GM21786 (cell line): ENCODE data around the gene TNXB.
"Not testable (repeated sequence)": the region's sequence is repeated elsewhere in the genome, so short reads cannot be mapped to it uniquely, and the experiment has no call there.

Experiments used
- ATAC-seq: cut with Tn5 transposase; IDR thresholded peaks from one replicate; pipeline ENCODE4 v1.9.1; 2021; ENCODE audit not compliant: unreplicated experiment

Gene TNXB

GRCh38 chr6:32067521-32067920 lies 41.6 kb downstream of the TNXB start:
- not testable (repeated sequence) for ATAC-seq

DNA sequence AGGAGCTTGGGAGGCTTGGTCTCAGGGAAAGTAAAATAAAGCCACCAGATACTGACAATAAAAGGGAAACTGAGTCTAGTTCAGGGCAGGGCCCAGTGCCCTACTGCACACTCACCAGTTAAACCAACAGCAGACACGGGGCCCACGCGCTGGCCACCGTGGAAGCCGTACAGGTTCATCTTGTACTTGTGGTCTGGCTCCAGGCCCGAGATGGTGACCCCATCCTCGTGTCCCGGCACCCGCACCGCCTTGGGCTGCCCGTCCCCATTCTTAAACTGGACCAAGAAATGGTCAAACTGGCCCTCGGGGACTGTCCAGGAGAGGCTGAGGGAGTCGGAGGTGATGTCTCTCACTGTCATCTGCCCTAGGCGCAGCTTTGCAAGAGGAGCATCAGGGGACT lies 44.4 kb downstream of the TNXB start:
- no peak for ATAC-seq

GRCh38 chr6:32060966-32061655 lies 48.0 kb downstream of the TNXB start:
- no peak for ATAC-seq

DNA sequence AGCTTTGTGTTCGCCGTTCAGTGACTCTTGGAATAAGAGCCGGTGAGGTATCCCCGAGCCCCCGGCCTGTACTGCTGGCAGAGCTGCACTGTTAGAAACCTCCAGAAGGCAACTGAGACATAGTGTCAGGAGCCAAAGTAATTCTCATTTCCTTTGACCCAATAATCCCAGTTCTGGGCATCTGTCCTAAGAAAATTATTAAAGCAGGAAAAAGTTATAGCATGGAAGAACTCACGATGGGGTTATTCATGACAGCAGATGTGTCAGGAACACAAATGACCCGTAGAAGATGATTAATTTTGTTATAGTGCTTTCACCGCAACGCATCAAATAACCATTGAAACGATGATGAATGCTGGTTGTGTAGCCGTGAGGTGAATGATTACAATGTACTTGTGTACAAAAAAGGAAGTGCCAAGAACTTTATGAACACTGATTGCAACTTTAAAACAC lies 50.6 kb downstream of the TNXB start:
- ATAC-seq: no peak

DNA sequence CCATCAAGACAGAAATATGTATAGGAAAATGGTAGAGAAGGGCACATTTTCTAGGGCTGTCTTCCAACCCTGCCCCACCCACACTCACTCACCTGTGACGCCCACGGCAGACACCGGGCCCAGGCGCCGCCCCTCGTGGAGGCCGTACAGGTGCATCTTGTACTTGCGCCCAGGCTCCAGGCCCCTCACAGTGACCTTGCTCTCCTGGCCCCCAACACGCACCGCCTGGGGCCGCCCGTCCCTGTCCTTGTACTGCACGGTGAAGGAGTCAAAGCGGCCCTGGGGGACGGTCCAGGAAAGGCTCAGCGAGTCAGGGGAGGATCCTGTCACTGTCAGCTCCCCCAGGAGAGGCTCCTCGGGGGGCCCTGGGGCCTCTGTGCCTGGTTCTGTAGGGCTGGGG lies 51.2 kb downstream of the TNXB start:
- ATAC-seq: no peak

- ATAC-seq: no peak
Observed at GRCh38 chr6:32056254-32056653, 52.9 kb downstream of the TNXB start.

GRCh38 chr6:32055756-32056155 lies 53.4 kb downstream of the TNXB start:
- not testable (repeated sequence) for ATAC-seq

DNA sequence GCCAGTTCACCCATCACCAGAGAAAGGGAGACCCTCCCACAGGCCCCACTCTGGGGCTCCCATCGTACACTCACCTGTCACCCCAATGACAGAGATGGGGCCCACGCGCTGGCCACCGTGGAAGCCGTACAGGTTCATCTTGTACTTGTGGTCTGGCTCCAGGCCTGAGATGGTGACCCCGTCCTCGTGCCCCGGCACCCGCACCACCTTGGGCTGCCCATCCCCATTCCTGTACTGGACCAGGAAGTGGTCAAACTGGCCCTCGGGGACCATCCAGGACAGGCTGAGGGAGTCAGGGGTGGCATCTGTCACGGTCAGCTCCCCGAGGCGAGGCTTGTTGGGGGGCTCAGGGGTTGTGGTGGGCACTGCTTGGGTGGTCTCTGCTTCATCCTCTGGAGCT lies 55.8 kb downstream of the TNXB start:
- ATAC-seq: not testable (repeated sequence)

DNA sequence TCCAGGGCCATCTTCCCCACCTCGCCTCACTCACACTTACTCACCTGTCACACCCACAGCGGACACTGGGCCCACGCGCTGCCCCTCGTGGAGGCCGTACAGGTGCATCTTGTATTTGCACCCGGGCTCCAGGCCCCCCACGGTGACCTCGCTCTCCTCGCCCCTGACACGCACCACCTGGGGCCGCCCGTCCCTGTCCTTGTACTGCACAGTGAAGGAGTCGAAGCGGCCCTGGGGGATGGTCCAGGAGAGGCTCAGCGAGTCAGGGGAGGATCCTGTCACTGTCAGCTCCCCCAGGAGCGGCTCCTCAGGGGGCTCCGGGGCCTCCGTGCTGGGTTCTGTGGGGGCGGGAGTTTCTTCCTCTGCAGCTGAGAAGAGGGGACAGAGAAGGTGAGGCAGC lies 56.5 kb downstream of the TNXB start:
- not testable (repeated sequence) for ATAC-seq

DNA sequence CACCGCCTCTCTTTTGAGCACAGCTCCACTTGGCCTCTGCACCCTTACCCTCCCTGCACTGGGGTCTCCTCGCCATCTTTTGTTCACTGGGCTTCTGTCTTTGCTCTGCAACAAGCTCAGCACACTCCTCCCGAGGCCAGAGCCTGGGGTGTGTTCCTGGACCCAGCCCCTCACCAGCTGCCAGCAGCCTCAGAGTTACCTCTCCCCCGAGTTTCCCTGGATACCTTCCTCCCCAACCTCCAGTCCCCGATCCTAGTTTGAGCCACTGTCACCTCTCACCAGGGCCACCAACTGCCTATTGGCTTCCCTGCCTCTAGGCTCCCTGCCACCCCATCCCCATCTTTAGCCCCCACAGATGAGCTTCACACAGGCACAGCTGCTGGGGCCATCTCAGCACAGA lies 58.6 kb downstream of the TNXB start:
- no peak for ATAC-seq

DNA sequence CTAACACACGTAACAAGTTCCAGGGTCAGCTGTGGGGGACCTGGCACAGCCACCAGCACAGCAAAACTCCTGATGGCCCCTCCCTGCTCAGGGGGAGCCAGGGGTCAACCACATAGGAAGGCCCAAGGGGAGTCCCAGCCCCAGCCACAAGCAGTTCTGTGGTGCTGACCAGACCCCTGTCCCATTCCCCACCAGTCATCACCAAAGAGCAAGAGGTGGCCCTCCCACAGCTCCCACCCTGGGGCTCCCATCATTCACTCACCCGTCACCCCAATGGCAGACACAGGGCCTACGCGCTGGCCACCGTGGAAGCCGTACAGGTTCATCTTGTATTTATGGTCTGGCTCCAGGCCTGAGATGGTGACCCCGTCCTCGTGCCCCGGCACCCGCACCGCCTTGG lies 59.4 kb downstream of the TNXB start:
- ATAC-seq: not testable (repeated sequence)

GRCh38 chr6:32049149-32049548 lies 60.0 kb downstream of the TNXB start:
- not testable (repeated sequence) for ATAC-seq

DNA sequence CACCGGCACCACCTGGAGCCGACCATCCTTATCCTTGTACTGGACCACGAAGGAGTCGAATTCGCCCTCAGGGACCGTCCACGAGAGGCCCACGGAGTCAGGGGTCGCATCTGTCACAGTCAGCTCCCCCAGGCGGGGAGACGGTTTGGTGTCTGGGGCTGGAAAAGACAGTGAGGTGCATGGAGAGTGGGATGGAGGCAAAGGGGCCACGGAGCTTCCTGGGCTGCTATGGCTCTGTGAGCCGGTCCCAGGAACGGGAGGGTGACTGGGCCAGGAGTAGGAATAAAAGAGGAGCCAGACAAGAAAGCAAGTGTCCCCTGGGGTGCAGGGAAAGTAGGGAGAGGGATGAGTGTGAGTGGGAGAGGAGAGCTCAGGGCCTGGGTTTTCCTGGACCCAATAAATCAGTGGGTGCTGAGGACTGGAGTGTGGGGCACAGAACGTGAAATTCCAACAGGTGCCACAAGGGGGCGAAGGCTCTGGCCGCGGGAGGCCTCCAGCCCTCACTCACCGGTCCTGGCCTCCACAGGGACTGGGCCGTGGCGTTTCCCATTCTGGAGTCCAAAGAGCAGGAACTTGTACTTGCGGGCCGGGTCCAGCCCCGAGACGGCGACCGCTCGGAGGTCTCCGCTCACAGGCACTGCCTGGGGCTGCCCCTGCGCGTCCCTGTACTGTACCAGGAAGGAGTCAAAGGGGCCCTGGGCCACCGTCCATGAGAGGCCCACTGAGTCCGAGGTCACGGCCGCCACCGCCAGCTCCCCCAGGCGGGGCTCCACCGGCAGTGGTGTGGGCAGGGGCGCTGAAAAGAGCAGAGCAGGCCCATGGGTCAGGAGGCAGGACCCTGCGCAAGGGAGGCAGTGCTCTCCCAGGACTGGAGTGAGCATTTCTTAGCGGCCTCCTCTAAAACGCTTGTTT lies 61.0 kb downstream of the TNXB start:
- ATAC-seq: no peak

GRCh38 chr6:32047539-32047854 lies 61.6 kb downstream of the TNXB start:
- no peak for ATAC-seq

GRCh38 chr6:32047084-32047478 lies 62.1 kb downstream of the TNXB start:
- ATAC-seq: no peak

- no peak for ATAC-seq
Observed at GRCh38 chr6:32046450-32047083, 62.6 kb downstream of the TNXB start.

GRCh38 chr6:32045811-32046449 lies 63.2 kb downstream of the TNXB start:
- no peak for ATAC-seq

DNA sequence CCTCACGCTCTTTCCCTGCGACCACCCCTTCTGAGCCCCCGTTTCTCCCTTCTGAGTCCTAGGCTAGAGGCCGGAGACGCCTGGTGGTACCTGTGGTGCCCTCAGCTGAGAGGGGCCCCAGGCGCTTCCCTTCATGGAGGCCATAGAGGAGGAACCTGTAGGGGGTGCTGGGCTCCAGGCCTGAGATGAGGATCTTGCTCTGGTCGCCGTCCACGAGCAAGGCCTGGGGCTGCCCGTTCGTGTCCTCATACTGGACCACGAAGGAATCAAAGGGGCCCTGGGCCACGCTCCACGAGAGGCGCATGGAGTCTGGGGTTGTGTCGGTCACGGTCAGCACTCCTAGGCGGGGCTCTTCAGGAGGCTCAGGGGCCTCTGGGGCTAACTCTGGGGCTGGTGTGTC lies 64.2 kb downstream of the TNXB start:
- ATAC-seq: not testable (repeated sequence)

GRCh38 chr6:32043589-32044380 lies 65.4 kb downstream of the TNXB start:
- not testable (repeated sequence) for ATAC-seq

- not testable (repeated sequence) for ATAC-seq
Observed at GRCh38 chr6:32042276-32042675, 66.9 kb downstream of the TNXB start.
